ENCODE data around the gene ZBTB21. TPM values are rescaled to one million over a fixed set of nuclear protein-coding genes. Genes with fewer than 3 reads are reported as not detected.
"Not testable (repeated sequence)": the region's sequence is repeated elsewhere in the genome, so short reads cannot be mapped to it uniquely, and the experiment has no call there.

ZBTB21 gene
- total and polyA plus RNA-seq, 2 of the 8 experiments (the other 6 are each of a cell fraction or from before 2014, with no cell fraction given): 3.9 to 17.8 TPM

GRCh38 chr21:41949631-41950030 lies 60.5 kb downstream of the ZBTB21 start:
- not testable (repeated sequence) for H3K14ac ChIP-seq (ENCODE audit: insufficient read length); H2BK12ac ChIP-seq (ENCODE audit: low read depth, low read length); H3K18ac ChIP-seq (ENCODE audit: extremely low read depth, low read length); H2BK20ac ChIP-seq (ENCODE audit: low read length); H2AK5ac ChIP-seq (ENCODE audit: low read depth, low read length); H3K79me1 ChIP-seq (ENCODE audit: low read depth, low read length); H3K9me3 ChIP-seq (ENCODE audit: insufficient read depth in 2 of 2, low read depth in 1 of 2, low read length in 1 of 2); H3K4ac ChIP-seq (replicated peaks; ENCODE audit: insufficient read length, low read depth, low read length); H3K56ac ChIP-seq (replicated peaks; ENCODE audit: insufficient read length, low read depth, low read length); H4K91ac ChIP-seq (replicated peaks; ENCODE audit: insufficient read length, low read length); H2BK120ac ChIP-seq (replicated peaks; ENCODE audit: low read depth, low read length); DNase-seq (ENCODE audit: low read depth in 1 of 2, low spot score in 2 of 2); H2BK5ac ChIP-seq (ENCODE audit: low read depth, low read length); H3K9ac ChIP-seq (replicated peaks in 1 of 4; ENCODE audit: extremely low read depth in 1 of 4, low read depth in 3 of 4, low read length in 3 of 4); FAIRE-seq; H4K8ac ChIP-seq (ENCODE audit: extremely low read depth, insufficient read depth, low read length); H2BK15ac ChIP-seq (ENCODE audit: low read length); H3K36me3 ChIP-seq (ENCODE audit: control insufficient read depth in 2 of 4, insufficient read depth in 4 of 4, low read length in 3 of 4); H3K4me3 ChIP-seq (ENCODE audit: extremely low read depth in 1 of 4, insufficient read depth in 2 of 4, low read depth in 3 of 4, low read length in 4 of 4); H4K5ac ChIP-seq (ENCODE audit: insufficient read length, low read depth, low read length); H3K4me2 ChIP-seq (ENCODE audit: insufficient read depth in 1 of 2, low read depth in 2 of 2, low read length in 2 of 2); H3K27ac ChIP-seq (ENCODE audit: low read depth, low read length); H2AFZ ChIP-seq (ENCODE audit: low read length); H3K23ac ChIP-seq (ENCODE audit: insufficient read length)
- 91% methylated on average over 3 of the region's 3 CpGs; no CpG with 5 or more reads in 1 of the 2 experiments for WGBS, 2 experiments (ENCODE audit: extremely low coverage in 1 of 2, insufficient coverage in 1 of 2, insufficient read length in 1 of 2, insufficient replicate concordance in 2 of 2, low coverage in 1 of 2, low lambda C conversion rate in 2 of 2, missing lambda C conversion rate in 1 of 2)
- H3K4me1 ChIP-seq (replicated peaks in 1 of 4; ENCODE audit: control insufficient read depth in 3 of 4, insufficient read depth in 4 of 4, low read length in 3 of 4): peaks cover 0 to 30% (median 21%) of the 10 kb centered on the region in 4 experiments; a peak in 6 of 7 replicates
- ChIA-PET CTCF (ENCODE audit: partially characterized antibody) (interaction anchor here (1.2 to 2.0 kb wide), 2 partner anchors 57 to 103 kb away, joined by 4 to 5 read pairs; no protein-coding TSS in a partner anchor), POLR2A (ENCODE audit: partially characterized antibody) (interaction anchor here (1.1 kb wide), 1 partner anchor 71 kb away, joined by 3 read pairs; the partner anchor contains the start of gene PRDM15)
- H4K20me1 ChIP-seq (replicated peaks in 1 of 2; ENCODE audit: control insufficient read depth in 1 of 2, insufficient read depth in 2 of 2, low read length in 2 of 2): peaks cover 4 to 11% of the 10 kb centered on the region in 2 experiments
- peaks cover 16% of the 10 kb centered on the region; the same call in 1 of the 2 replicates for H3K23me2 ChIP-seq (ENCODE audit: low read depth, low read length)
- H3K27me3 ChIP-seq (replicated peaks in 1 of 4; ENCODE audit: control insufficient read depth in 3 of 4, extremely low read depth in 1 of 4, insufficient read depth in 3 of 4, low read length in 3 of 4): peaks cover 0 to 16% (median 13%) of the 10 kb centered on the region in 4 experiments; a peak in 6 of 7 replicates
- H3K79me2 ChIP-seq (ENCODE audit: control insufficient read depth in 1 of 2, insufficient read depth in 2 of 2, low read length in 2 of 2): peaks cover 0 to 17% of the 10 kb centered on the region in 2 experiments; a peak in 2 of 4 replicates
